KMS-11 (cell line): Measurements from ENCODE around the gene SLITRK1.

ENCODE experiments used
- H2AFZ ChIP-seq: fragments of 200-600 bp; sonication (generic); 2 replicates; pipeline ENCODE4 v1.6.1; 2016; ENCODE audit warnings: antibody characterized with exemption, mixed run types, low read depth
- H3K27ac ChIP-seq: fragments of 200-600 bp; sonication (generic); 2 replicates; pipeline ENCODE4 v1.6.1; 2016; ENCODE audit warnings: mild to moderate bottlenecking, mixed run types
- H3K27me3 ChIP-seq: fragments of 200-600 bp; sonication (generic); 2 replicates; pipeline ENCODE4 v1.6.1; 2017; ENCODE audit warnings: mild to moderate bottlenecking, low read depth, mixed run types, moderate library complexity; ENCODE audit not compliant: insufficient read depth
- H3K36me3 ChIP-seq: fragments of 200-600 bp; sonication (generic); 2 replicates; pipeline ENCODE4 v1.6.1; 2017; ENCODE audit warnings: mild to moderate bottlenecking, mixed run types; ENCODE audit not compliant: insufficient read depth
- H3K4me1 ChIP-seq: fragments of 200-600 bp; sonication (generic); 2 replicates; pipeline ENCODE4 v1.6.1; 2016; ENCODE audit warnings: mild to moderate bottlenecking, low read depth, mixed run types; ENCODE audit not compliant: poor library complexity, severe bottlenecking
- H3K4me2 ChIP-seq: fragments of 200-600 bp; sonication (generic); 2 replicates; pipeline ENCODE4 v1.7.0; 2016; ENCODE audit warnings: mild to moderate bottlenecking, mixed run types
- H3K4me3 ChIP-seq: fragments of 200-600 bp; sonication (generic); IDR thresholded peaks from 2 replicates; pipeline ENCODE4 v1.6.1; 2017; ENCODE audit warnings: low read depth, low read length, mixed read lengths; ENCODE audit not compliant: insufficient read depth
- H3K79me2 ChIP-seq: fragments of 200-600 bp; sonication (generic); 2 replicates; pipeline ENCODE4 v1.6.1; 2016; ENCODE audit warnings: low read depth, mixed run types; ENCODE audit not compliant: insufficient read depth
- H3K9ac ChIP-seq: fragments of 200-600 bp; sonication (generic); 2 replicates; pipeline ENCODE4 v1.6.1; 2016; ENCODE audit warnings: mild to moderate bottlenecking, mixed run types
- H4K20me1 ChIP-seq: fragments of 200-600 bp; sonication (generic); 2 replicates; pipeline ENCODE4 v1.6.1; 2016; ENCODE audit warnings: mild to moderate bottlenecking, mixed run types; ENCODE audit not compliant: insufficient read depth
- TF ChIP-seq, protein P1 (sequence below): fragments of 200-600 bp; sonication (generic); conservative IDR thresholded peaks from 2 replicates; pipeline ENCODE4 v1.6.1; 2017; ENCODE audit warnings: low read depth, mild to moderate bottlenecking, antibody characterized with exemption, low read length, moderate library complexity, mixed read lengths

Gene SLITRK1

DNA sequence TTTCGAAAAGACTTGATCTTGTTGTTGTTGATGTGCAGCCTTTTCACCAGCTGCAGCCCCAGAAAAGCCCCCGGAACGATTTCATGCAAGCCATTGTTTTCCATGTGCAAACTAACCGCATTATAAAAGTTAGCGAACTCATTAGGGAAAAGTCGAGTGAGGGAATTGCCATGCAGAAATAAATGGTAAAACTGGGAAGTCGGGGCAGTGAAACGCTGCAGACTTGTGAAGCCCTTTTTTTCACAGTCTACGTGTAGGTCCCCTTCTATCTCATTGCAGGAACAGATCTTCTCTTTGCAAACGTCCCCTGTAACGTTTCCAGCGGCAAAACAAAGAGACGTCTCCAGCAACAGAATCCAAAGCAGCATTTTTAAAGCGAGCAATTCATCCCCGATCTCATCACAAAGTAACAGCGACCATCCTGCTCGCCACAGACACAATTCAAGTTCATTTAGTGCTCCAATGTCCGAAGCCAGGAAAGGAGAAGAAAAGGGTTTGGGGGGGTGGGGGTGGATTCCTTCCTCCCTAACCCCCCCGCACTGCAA lies 1.1 kb downstream of the SLITRK1 start:
- Histone ChIP-seq H3K4me1 (peaks cover 8% of the 10 kb centered on the region), H3K4me2 (no peak overlapping the region), H3K79me2 (no peaks in the 10 kb centered on the region), H4K20me1 (no peaks in the 10 kb centered on the region), H3K36me3 (no peaks in the 10 kb centered on the region), H3K27me3 (no peaks in the 10 kb centered on the region), H3K9ac (no peak overlapping the region), H3K4me3 (no peak overlapping the region), H3K27ac (no peak overlapping the region), H2AFZ (no peak overlapping the region)
- TF ChIP-seq, protein P1, sequence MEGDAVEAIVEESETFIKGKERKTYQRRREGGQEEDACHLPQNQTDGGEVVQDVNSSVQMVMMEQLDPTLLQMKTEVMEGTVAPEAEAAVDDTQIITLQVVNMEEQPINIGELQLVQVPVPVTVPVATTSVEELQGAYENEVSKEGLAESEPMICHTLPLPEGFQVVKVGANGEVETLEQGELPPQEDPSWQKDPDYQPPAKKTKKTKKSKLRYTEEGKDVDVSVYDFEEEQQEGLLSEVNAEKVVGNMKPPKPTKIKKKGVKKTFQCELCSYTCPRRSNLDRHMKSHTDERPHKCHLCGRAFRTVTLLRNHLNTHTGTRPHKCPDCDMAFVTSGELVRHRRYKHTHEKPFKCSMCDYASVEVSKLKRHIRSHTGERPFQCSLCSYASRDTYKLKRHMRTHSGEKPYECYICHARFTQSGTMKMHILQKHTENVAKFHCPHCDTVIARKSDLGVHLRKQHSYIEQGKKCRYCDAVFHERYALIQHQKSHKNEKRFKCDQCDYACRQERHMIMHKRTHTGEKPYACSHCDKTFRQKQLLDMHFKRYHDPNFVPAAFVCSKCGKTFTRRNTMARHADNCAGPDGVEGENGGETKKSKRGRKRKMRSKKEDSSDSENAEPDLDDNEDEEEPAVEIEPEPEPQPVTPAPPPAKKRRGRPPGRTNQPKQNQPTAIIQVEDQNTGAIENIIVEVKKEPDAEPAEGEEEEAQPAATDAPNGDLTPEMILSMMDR, result no peak

GRCh38 chr13:83880275-83881139 lies 1.8 kb downstream of the SLITRK1 start:
- Histone ChIP-seq H2AFZ (no peak overlapping the region), H3K27ac (no peak overlapping the region), H3K4me3 (no peak overlapping the region), H3K27me3 (no peaks in the 10 kb centered on the region), H3K4me2 (no peak overlapping the region), H3K4me1 (peaks cover 8% of the 10 kb centered on the region), H4K20me1 (no peaks in the 10 kb centered on the region), H3K9ac (no peak overlapping the region), H3K36me3 (no peaks in the 10 kb centered on the region), H3K79me2 (no peaks in the 10 kb centered on the region)
- TF ChIP-seq, protein P1, result no peak

DNA sequence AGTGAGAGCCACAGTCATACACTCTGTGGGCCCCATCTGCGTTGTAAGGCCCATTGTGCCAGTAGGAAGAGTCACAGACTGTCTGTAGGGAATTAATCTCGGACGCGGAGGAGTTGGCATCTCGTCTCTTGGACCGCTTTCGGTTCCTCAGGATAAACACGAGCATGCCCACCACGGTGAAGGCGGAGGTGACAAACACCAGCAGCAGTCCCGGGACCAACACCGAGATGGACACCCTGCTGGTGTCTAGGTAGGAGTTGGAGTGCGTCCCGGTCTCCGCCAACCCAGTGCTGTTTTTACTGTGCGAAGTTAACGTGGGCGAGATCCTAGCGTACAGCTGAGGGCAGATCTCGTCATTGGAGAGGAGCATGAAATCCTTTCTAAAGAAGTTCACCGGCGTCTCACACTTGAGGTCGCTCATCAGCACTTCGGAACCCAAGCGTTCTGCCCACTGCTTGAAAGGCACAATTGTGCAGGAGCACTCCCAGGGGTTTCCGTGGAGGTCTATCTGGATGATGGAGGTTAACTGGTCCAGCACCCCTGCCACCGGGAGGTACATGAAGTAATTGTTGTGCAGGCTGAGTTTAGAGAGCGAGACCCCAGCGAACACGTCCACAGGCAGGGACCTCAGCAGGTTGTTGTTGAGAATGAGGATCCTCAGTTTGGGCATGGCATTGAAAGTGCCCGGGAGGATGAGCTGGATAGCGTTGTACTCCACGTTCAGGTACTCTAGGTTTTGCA lies 2.7 kb downstream of the SLITRK1 start:
- TF ChIP-seq, protein P1, result no peak
- H3K27me3 ChIP-seq, result no peaks in the 10 kb centered on the region
- H3K27ac ChIP-seq, result no peak overlapping the region
- no peak overlapping the region for H3K4me3 ChIP-seq
- no peaks in the 10 kb centered on the region for H3K79me2 ChIP-seq
- H4K20me1 ChIP-seq, result no peaks in the 10 kb centered on the region
- no peak overlapping the region for H2AFZ ChIP-seq
- no peak overlapping the region for H3K9ac ChIP-seq
- H3K36me3 ChIP-seq, result no peaks in the 10 kb centered on the region
- no peak overlapping the region for H3K4me2 ChIP-seq
- peaks cover 8% of the 10 kb centered on the region for H3K4me1 ChIP-seq

GRCh38 chr13:83878691-83879430 lies 3.4 kb downstream of the SLITRK1 start:
- H3K36me3 ChIP-seq, result no peaks in the 10 kb centered on the region
- TF ChIP-seq, protein P1, result no peak
- H4K20me1 ChIP-seq, result no peaks in the 10 kb centered on the region
- no peaks in the 10 kb centered on the region for H3K27me3 ChIP-seq
- H3K27ac ChIP-seq, result no peak overlapping the region
- H2AFZ ChIP-seq, result no peak overlapping the region
- H3K4me3 ChIP-seq, result no peak overlapping the region
- peaks cover 8% of the 10 kb centered on the region for H3K4me1 ChIP-seq
- no peak overlapping the region for H3K9ac ChIP-seq
- H3K79me2 ChIP-seq, result no peaks in the 10 kb centered on the region
- no peak overlapping the region for H3K4me2 ChIP-seq
